Left colon (tissue), 2 donors: ENCODE data around the gene ADGRB2. TPM values are rescaled to one million over a fixed set of nuclear protein-coding genes. Genes with fewer than 3 reads are reported as not detected.
A peak's percentile ranks its signal among the peaks of the same experiment; 100 is the strongest.

Experiments used
- ATAC-seq: fragments of 200-7000 bp; cut with Tn5 transposase; one replicate; pipeline ENCODE4 v1.9.1; 2020; ENCODE audit warnings: mild to moderate bottlenecking, moderate library complexity
- DNase-seq, 2 donors: peaks; one replicate each; pipeline ENCODE4 v3.0.0-alpha.2; 2020
- intact Hi-C, 2 donors: fragments of 100-400 bp; cut with DNase I in 1 of 2; cut with micrococcal nuclease in 1 of 2; formaldehyde crosslinking; loops; one replicate each; pipeline versions ENCODE4 v1.11.2 to v1.14.0; 2022; cut with DNase I, micrococcal nuclease
- total RNA-seq, 2 donors: library from RNA; stranded (reverse); fragmentation: NEBNext Ultra II Directional; extraction: Animal tissue kit (Norgen Biotek cat#: 25700); gene quantifications; one replicate each; pipeline ENCODE4 v1.2.1, GENCODE V29; 2021
- donor health status: DM: no; HTN: no; CAD: no.
- donor health status: DM: yes; HTN: yes; CAD: no.

The ADGRB2 gene
- total RNA-seq, 2 donors from 2014 or later: 0.79 to 0.89 TPM

DNA sequence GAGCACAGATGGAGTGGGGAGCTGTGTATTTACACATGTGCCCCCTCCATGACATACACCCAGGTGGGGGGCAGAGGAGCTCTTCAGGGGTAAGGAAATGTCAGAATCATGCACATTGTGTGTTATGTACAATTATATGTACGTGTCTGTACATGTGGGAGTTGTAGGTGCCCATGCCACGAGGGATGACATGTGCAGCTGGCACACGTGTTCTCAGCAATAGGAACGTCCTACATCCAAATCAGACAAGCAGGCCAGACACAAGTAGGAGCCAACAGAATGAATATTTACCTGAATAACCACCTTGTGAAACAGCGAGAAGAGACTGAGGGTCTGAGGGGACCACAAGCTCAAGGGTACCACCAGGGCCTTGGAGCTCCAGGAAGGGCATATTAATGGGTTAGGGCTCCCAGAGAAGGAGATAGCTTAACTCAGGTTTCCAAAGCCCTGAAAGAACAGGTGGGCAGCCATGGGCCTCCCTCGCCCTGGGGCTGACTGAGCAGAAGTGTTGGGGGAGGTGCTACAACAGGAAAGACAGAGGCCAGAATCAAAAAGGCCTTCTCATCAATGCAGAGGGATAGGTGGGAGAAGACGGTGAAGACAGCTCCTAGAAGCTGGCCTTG is 63.6 kb downstream of the ADGRB2 start:
- no peak for DNase-seq
- intact Hi-C loops: no loop called here

GRCh38 chr1:31699341-31699891 is 64.7 kb downstream of the ADGRB2 start:
- no peak for ATAC-seq
- intact Hi-C loops: no loop called here
- peak in 1 of 2 donors; percentile 25 for DNase-seq

More for the DNA sequence above, 63.6 kb downstream of the ADGRB2 start:
- ATAC-seq: no peak

- intact Hi-C loops: no loop called here
- no peak for ATAC-seq
- DNase-seq: no peak
These were observed 66.7 kb downstream of the ADGRB2 start for GRCh38 chr1:31697369-31697984.

GRCh38 chr1:31696242-31696641 is 67.9 kb downstream of the ADGRB2 start:
- intact Hi-C loops: no loop called here
- ATAC-seq: peak; percentile 59
- DNase-seq: peak in 1 of 2 donors; percentile 50

DNA sequence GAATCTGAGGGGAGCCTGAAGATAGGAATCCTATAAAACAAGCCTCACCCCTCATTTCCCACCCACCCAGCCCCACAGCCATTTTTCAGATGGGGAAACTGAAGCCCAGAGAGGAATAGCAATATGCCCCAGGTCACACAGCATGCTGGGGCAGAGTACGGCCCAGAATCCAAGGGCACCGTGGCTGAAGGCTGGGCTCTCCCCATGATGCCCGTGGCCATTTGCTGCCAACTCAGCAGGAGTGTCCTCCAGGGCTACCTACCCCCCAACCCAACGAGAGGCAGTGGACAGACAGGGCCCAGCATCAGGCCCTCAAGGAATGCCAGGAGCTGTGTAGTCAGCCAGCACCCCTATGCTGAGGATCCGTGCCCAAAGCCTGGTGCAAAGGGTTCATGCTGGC is 68.8 kb downstream of the ADGRB2 start:
- intact Hi-C loops: no loop called here
- ATAC-seq (no peak), DNase-seq (no peak)

GRCh38 chr1:31694964-31695313 is 69.2 kb downstream of the ADGRB2 start:
- intact Hi-C loops: no loop called here
- ATAC-seq (no peak), DNase-seq (no peak)

GRCh38 chr1:31694069-31694963 is 69.8 kb downstream of the ADGRB2 start:
- intact Hi-C loops: no loop called here
- DNase-seq (no peak), ATAC-seq (no peak)

DNA sequence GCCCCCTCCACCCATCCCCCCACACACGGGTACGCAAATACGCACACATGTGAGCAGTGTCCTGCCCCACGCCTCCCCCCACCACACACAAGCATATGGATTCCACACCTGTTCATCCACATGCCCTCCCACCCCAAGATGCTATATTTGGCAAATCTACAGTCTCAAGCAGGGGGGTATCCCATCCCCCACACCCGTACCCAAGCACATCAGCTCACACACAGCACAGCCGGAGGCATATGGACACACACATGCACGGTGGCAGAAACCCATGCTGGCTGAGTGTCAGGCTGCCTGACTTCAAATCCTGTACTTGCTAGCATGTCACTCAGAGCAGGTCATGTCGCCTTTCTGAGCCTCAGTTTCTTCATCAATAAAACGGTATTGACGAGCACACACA is 70.9 kb downstream of the ADGRB2 start:
- peak in 1 of 2 donors; percentile 22 for DNase-seq
- ATAC-seq: no peak
- intact Hi-C loops: no loop called here

DNA sequence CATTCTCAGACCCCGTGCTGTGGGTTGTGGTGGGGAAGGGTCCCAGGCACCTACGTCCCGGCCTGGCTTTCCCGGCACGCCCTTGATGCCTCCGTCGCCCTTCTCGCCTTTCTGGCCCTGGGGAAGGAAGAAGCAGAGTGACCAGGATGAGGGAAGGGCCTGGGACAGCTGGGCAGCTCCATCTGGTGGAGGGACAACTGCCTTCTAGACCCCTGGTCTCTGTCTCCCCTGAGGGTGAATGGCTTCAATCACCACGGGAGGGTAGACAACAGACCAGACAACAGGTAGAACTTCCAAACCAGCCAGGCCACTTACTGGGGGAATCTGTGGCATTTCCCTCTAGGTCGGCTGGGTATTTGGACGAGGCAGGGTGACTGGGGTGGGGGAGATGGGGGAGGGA is 72.2 kb downstream of the ADGRB2 start:
- no peak for ATAC-seq
- intact Hi-C loops: no loop called here
- no peak for DNase-seq

- intact Hi-C loops: no loop called here
- no peak for DNase-seq
- ATAC-seq: no peak
These were observed 72.7 kb downstream of the ADGRB2 start for GRCh38 chr1:31691446-31691845.

- ATAC-seq (no peak), DNase-seq (no peak)
- intact Hi-C loops: no loop called here
These were observed 73.2 kb downstream of the ADGRB2 start for GRCh38 chr1:31690921-31691320.

DNA sequence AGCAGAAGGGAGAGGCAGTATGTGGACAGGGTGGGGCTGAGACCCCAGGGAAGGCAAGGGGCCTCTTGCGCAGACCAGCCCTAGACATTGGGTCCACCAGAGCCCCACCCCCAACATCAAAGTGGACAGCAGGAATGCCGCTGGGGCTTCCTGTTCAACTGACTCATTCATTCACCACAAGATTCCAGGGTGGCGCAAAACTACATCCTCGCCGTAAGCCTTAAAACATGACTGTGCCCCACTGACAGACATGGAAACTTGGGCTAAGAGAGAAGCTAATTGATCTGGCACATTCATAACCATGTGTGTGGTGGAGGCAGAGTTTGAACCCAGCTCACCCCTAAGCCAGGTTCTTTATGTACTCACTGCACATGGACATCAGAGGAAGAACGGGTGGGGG is 74.3 kb downstream of the ADGRB2 start:
- DNase-seq: no peak
- intact Hi-C loops: no loop called here
- ATAC-seq: no peak

DNA sequence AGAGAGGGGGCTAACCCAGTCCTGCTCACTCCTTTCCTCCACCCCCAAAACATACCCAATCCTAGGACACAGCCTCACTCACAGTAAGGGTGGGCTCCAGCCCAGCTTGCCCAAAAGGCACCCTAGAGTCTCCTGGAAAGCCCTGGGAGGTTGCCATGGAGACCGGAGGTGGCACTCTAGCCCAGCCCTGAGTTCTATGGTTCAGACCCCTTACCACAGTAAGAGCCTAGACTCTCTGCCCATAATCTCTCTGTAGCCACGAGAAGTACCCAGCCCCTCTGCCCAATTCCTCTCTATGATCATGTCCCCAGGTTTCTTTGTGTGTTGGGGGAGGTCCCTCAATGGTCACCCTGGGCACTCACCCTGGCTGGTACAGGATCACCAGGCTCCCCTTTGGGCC is 74.8 kb downstream of the ADGRB2 start:
- intact Hi-C loops: no loop called here
- ATAC-seq (no peak), DNase-seq (no peak)

DNA sequence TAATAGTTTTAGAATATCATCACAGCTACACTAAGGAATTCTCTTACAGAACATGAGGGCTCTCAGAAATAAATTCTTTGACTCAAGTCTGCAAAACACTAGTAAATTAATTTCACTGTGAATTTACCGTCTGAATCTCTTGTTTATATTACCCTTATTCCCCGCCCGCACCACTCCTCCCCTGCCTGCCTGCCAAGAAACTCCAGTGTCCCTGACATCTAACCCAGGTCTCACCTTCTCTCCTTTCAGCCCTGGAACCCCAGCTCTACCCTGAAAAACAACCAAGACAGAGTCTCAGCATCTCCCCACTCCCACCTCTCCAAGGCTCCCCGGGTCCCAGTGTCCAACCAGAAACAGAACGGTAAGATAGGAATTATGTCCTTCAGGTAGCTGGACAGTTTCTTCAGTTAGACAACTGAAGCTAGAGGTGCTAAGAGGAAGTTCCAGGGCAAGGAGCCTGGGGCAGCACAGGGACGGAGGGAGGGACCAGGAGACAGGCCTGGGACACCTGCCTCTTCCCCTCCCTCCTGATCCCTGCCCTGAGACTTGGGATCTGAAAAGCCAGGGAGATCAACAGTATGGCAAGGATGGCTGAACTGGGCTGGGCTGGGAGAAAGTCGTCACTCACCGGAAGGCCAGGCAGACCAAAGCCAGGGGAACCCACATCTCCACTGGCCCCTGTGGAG is 75.8 kb downstream of the ADGRB2 start:
- peak; percentile 56 for ATAC-seq
- DNase-seq: peak in 1 of 2 donors; percentile 32
- intact Hi-C loops: no loop called here

GRCh38 chr1:31687601-31688000 is 76.5 kb downstream of the ADGRB2 start:
- peak in 1 of 2 donors; percentile 23 for DNase-seq
- ATAC-seq: no peak
- intact Hi-C loops: no loop called here

DNA sequence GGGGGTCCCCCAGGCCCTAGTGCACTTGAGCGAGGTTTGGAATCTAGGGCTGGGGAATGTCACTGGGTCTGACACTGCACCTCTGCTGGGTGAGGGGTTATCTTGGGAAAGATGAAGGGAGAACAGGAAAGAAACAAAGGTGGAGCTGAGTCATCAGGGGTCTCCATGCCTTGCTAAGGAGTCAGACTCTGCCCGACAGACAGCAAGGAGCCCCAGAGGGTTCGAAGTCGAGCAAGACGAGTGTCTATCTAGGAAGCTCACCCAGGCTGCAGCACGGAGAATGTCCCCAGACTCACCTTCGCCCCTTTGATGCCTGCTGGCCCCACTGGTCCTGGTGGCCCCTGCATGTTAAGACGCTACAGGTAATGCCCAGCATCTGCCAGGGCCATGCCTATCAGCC is 78.3 kb downstream of the ADGRB2 start:
- DNase-seq (no peak), ATAC-seq (no peak)
- intact Hi-C loops: no loop called here

DNA sequence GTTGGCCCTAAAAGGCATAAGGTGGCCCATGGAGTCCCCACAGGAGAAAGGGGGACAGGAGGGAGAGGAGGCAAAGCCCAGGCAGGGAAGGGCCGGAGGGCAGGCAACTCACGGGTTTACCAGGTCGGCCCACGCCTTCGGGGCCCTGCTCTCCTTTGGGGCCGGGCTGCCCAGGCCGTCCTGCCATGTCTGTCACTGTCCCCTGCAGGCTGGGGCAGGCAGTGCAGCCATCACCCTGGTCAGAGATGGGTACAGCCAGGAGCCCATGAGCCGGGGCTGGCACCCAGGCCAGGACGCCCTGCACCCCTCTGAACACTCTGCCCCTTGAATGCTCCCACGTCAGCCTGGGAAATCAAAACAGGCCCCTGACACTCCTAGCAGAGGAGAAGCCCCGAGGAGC is 80.1 kb downstream of the ADGRB2 start:
- intact Hi-C loops: no loop called here
- DNase-seq (peak; percentile 27 to 63), ATAC-seq (peak; percentile 88)

DNA sequence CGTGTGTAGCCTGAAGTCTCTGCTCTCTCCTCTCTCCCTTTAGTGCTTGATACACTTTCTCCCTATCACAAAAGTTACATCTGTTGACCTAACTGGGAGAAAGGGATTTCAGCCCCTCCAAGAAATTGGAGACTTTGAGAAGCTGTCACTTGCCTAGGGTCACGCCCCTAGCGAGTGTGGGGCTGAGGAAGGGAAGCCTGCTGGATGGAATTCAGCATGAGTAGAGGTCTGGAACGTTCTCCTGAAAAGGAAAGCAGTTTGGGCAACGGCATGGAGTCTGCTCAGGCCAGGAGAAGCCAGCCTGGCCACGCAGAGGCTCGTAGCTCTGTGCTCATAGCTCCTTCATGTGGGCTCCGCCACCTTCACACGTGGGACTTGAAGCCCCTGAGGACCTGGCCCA is 82.7 kb downstream of the ADGRB2 start:
- DNase-seq: no peak

DNA sequence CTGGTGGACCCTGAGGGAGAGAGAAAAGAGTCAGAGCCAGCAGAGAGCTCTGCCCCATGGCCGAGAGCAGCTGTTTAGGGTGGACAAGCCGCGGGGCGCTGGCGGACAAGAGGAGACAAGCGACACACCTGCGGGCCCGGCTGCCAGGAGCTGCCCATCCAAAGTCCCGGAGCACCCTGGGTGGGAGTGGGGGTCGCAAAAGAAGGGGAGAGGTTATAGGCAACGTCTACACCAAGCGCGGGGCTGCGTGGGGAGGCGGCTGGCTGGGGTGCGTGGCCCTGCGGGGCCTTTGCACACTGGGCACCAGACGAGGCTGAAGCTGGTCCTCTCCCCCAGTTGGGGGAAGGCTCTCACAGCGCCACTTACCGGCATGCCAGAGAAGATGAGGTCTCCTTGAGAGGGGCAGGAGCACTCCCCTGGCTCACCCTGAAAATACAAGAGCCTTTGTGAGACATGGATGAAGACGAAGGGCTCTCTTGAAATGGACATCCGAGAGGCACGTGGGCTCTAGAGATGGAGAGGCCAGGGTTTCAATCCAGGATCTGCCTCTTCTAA is 84.4 kb downstream of the ADGRB2 start:
- DNase-seq (no peak), ATAC-seq (no peak)
- intact Hi-C loops: no loop called here

More for the DNA sequence above, 82.7 kb downstream of the ADGRB2 start:
- intact Hi-C loops: no loop called here
- no peak for ATAC-seq
